HPDE6-E6E7 (cell line): Measurements from ENCODE around the gene USP10.

Experiments
- DNase-seq: peaks from one replicate; pipeline ENCODE4 v3.0.0; 2011; ENCODE audit warnings: missing footprints; ENCODE audit errors: extremely low spot score

The USP10 gene

GRCh38 chr16:84806256-84806889, 106.6 kb downstream of the USP10 start:
- peak; percentile 86 for DNase-seq

GRCh38 chr16:84806890-84807258, 107.1 kb downstream of the USP10 start:
- DNase-seq = no peak

- no peak for DNase-seq
Measured at GRCh38 chr16:84807776-84808175, 108.0 kb downstream of the USP10 start.

- no peak for DNase-seq
Measured at GRCh38 chr16:84808826-84809225, 109.0 kb downstream of the USP10 start.

GRCh38 chr16:84810518-84811273, 110.9 kb downstream of the USP10 start:
- no peak for DNase-seq

GRCh38 chr16:84811529-84811928, 111.7 kb downstream of the USP10 start:
- DNase-seq = no peak

- no peak for DNase-seq
Measured at GRCh38 chr16:84813141-84813934, 113.5 kb downstream of the USP10 start.

- DNase-seq = no peak
Measured at GRCh38 chr16:84815462-84815861, 115.7 kb downstream of the USP10 start.

GRCh38 chr16:84816023-84816422, 116.2 kb downstream of the USP10 start:
- DNase-seq = no peak

GRCh38 chr16:84816485-84816884, 116.7 kb downstream of the USP10 start:
- DNase-seq = no peak

GRCh38 chr16:84817206-84817605, 117.4 kb downstream of the USP10 start:
- no peak for DNase-seq

GRCh38 chr16:84817613-84818012, 117.8 kb downstream of the USP10 start:
- no peak for DNase-seq

- no peak for DNase-seq
Measured at GRCh38 chr16:84818133-84818532, 118.3 kb downstream of the USP10 start.

GRCh38 chr16:84818989-84819643, 119.3 kb downstream of the USP10 start:
- peak; percentile 37 for DNase-seq

GRCh38 chr16:84819644-84820304, 120.0 kb downstream of the USP10 start, which contains the start of gene CRISPLD2:
Gene CRISPLD2 (plus strand): TSS chr16:84819985. CDS start chr16:84838496, 18,511 bp downstream.
- peak; percentile 96 for DNase-seq

- no peak for DNase-seq
Measured at GRCh38 chr16:84820305-84820684, 120.5 kb downstream of the USP10 start.

GRCh38 chr16:84820771-84821170, 121.0 kb downstream of the USP10 start:
- no peak for DNase-seq

GRCh38 chr16:84821179-84821578, 121.4 kb downstream of the USP10 start:
- no peak for DNase-seq

GRCh38 chr16:84821728-84822689, 122.2 kb downstream of the USP10 start:
- no peak for DNase-seq

GRCh38 chr16:84822990-84823389, 123.2 kb downstream of the USP10 start:
- DNase-seq = no peak
